NCI-H345 (cell line): ENCODE data around the gene SOBP.

ENCODE experiments used
- DNase-seq: peaks from one replicate; lab custom pipeline; 2025; lab: John Stamatoyannopoulos, UW

The SOBP gene

DNA sequence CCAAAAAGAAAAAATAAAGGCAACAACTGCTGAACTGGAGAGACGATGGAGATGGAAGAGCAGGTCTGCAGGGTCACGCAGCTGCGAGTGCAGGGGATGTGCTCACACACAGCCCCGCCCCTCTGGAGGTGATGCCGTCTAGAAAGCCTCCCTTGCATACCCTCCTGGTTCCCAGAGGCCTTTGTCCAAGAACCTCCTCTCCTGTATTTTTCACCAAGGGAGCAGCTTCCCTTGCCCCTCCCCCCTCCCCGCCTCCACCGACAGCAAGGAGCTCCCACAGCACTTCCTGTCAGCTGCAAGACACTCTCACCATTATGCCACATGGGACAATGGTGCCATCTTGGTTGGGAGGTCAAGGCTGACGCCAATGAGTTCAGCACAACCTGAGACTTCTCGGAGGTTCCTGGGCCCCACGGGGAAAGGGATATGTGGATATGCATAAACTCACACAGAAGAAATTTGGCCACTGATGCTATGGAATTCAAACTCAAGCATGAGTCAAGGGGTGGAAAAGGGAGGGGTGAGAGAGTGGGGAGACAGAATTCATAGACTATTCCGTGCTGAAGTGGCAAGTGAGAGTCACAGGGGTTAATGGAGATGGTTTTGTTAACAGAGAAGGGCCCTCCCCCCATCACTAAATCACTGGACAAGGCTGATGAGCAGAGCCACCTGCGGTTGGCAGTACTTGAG lies 201.3 kb downstream of the SOBP start:
- DNase-seq, result peak; percentile 30

DNA sequence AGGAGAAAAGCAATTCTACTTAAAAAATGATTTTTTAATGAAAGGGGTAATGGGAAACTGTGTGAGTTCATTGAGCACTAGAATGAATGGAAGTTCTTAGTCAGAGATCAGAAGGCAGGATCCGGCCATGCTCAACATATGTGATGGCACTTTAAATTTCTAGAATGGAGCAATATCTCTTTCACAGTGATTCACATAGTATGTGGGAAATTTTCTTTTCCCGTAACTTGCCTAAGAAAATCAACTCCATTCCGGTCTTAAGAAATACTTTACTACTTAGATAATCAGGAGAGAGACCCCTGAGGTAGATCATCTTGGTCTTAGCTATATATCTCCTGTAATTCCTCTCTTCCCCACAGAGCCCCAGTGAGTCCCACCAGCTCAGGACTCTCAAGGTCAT lies 202.4 kb downstream of the SOBP start:
- no peak for DNase-seq

DNA sequence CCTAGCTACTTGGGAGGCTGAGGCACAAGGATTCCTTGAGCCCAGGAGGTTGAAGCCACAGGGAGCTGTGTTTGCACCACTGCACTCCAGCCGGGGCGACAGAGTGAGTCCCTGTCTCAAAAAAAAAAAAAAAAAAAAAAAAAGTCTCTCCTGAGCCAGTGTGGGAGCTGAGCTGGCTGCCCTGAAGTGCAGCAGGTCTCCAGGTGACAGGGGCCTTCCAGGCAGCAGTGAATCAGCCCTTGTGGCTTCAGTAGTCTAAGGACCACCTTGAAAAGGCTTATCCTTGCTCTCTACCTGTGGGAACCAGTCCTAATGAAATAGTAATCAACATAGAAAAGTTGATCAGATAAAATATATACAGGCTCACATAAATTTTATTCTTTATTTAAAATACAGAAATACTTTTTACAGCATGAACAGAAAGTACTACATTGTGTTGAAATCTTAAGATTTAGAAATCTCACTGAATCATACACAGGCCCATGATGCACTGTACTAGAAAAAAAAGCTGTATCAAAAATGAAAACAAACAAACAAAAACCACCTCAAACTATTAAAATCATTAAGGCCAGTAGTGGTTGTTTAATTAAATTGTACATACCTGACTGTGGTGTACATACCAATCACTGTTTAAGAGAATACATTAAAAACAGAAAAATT lies 205.3 kb downstream of the SOBP start:
- no peak for DNase-seq

DNA sequence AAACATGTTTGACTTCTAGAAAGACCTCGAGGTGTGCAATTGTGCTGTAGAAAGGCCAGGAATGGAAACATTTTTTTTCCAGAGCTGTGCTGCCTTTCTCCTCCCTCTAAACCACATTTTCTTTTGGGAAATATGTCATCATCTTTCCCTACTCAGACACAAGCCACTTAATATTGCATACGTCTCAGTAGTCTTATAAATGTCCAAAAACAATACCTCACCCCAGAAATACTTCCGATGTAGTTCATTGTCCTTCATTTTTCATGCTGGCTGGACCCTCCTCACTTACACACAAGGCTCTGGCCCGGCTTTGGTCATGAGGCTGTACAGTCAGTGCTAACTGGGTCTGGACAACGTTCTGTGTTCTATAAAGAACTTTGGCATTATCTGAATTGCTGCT lies 207.8 kb downstream of the SOBP start:
- DNase-seq, result no peak

DNA sequence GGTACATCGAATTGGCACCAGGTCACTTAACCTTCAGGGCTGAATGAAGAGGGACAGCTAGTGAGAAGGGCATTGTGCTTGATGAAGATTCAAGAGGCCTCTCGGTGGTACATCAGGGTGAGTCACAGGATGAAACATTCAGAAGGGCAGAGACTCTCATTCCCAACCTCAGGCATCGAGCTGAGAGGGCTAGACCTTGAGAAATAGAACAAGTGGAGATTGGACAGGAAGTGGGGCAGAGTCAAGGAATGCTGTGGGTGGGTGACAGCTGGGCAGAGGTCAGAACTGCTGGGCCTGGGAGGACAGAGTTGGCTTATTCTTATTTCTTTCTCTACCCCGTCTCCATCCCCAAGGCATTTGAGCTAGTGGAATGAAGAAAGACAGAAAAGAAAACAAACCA lies 208.2 kb downstream of the SOBP start:
- no peak for DNase-seq

DNA sequence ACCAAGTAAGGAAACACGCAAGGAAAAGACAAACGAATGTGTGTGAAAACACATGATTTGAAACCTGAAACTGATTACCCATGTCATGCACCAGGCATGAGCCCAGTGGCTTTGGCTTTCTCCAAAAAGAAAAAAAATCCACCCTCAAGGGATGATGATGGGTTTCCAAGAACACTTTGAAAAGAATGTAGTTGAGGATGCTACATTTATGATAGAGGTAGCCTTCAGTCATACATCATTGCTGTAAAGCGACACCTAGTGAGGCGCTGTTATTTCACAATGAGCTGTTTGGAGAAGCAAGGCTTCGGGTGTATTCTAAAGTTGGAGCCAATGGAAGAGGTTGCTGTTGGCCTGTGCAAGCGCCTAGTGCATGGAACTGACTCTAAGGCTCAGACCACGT lies 209.3 kb downstream of the SOBP start:
- DNase-seq, result no peak

DNA sequence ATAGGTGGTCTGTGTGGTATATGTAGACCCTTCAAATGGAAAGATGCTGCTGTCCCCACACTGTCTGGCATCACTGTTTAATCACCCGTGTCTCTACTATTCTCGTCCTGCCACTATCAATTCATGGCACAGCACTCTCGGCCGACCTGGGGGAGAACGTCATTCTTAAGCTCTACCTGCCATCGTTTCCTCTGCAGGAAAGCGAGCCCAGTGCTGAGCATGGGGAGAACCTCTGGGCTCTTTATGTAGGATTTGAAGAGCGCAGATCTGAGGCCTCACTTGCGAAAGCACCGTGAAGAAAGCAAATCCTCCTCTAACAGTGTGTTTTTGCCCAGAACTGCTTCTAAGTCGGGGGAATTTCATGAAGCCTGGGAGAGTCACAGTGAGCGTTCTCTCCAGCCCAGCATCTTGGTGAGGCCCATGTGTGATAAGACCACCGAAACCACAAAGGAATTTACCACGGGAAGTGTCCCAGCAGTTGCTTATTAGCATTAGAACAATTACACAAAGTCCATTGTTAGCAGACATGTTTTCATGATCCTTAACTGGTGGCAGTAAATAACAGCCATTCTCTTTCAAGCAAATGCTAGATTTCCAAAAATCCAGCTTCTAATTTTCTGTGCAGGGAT lies 209.9 kb downstream of the SOBP start:
- no peak for DNase-seq

DNA sequence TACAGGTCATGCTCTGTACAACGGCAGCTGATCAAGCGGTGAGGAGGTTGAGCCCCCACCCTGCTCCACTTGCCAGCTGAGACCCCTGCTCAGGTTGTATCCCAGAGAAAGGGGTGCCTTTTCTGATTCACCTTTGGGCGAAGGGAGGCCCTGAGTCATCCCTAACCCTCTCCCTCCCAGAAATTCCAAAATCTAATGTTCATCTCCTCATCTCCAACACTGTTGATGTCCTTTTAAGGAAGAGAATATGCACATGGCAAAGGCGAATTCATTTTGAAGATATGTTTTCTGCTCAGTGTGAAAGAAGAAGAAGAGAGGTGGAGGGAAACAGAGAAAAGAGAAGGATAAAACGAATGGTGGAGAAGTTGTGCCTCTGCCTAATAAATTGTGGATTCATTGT lies 213.7 kb downstream of the SOBP start:
- DNase-seq, result no peak

DNA sequence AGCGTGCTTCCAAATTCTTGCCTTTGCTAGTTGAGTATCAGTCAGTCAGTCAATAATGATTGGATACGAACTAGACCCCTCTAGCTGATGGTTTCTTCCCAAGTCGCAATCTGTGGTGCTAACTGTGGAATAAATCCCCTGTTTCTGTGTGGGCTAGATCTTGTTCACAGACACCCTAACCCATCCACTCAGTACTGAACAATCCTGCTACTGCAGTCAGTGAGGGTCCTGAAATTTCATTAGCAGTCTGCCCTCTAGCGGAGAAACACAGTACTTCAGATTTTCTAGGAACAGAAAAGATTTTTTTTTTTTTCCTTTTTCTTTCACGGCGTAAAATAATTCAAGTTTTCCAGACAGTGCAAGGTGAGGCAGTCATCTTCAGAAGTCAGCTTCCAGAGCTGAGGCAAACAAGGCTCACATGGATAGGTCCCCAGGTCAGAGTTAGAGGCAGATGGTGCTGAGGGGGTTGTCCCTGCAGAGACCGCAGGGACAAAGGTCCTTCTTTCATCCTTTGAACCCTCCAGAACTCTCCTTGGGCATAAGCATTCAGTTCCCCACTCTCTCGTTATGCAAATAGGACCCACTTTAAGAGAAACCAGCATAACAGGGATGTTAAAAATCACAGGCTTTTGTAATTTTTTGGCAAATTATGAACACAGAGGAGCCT lies 214.6 kb downstream of the SOBP start:
- peak; percentile 35 for DNase-seq

DNA sequence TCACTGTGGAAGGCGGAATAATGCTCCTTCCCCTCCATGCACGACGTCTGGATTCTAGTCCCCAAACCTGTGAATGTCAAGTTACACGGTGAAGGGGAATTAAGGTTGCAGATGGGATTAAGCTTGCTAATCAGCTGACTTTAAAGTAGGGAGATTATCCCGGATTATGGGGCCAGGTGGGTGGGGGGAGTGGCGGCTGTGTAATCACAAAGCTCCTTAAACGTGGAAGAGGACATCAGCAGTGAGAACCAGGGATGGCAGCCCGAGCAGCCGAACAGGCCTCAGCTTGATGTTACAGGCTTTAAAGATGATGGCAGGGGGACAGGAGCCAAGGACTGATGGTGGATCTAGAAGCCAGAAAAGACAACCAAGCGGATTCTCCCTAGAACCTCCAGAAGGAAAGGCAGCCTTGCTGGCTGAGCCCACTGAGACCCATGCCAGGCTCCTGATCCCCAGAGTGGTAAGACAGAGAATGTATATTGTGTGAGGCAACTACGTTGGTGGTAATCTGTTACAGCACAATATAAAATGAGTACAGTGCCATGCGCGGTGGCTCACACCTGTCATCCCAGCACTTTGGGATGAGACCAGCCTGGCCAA lies 216.7 kb downstream of the SOBP start:
- DNase-seq, result no peak

DNA sequence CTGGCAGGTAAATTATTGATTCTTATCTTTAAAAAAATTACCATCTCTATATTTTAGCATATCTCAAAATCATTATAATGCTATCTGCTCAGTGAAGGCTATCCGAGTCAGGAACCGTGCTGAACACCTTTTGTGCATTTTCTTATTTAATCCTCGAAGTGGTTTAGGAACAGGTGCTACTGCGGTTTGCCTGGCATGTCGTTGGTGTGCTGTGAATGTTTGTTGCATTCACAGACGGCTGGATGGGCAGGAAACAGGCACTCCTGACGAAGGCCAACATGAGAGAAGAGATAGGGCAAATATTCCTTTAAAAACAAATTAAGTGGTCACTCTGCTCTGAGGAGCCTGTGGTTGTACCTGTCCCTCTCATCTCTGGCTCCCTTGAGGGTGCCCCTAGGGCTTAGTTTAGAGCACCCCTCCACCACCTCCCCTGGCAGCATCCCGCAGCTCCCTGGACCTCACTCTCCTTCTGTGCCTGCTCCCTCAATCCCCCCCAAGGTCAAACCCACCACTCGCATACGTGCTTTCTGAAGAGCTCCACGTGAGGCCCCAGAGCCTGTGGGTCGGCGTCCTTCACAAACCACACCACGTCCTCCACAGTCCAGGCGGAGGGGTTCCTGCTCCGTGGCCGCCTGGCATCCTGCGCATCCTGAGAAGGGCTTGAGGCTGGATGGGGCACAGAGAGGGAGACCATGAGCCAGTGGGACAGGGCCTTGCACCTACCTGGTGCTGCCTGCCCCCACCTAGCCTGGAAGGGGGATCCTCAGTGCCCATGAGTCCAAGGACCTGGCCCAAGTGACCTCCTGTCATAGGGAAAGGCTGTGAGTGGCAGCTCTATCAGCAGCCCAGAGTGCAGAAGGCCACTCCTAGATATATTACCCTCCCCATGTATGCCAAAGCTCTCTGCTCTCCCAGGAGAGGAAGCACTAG lies 217.7 kb downstream of the SOBP start:
- peak; percentile 2 for DNase-seq

DNA sequence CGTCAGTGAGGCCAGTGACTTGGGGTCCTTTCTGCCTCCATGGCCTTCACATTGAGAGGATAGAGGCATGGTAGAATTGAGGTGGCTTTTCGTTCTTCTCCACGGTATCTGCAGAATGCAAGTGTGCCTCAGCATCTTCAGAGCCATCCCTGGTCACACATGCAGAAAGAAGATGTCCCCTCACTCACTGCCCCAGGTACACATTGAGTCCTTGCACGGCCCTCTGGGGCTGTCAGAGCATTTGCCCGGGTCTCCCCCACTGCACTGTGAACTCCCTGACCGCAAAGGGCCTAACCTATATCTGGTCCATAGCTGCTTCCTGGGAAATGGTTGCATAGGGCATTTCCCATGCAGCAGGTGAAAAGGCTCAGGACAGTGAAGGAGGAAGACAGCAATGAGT lies 218.5 kb downstream of the SOBP start:
- no peak for DNase-seq

DNA sequence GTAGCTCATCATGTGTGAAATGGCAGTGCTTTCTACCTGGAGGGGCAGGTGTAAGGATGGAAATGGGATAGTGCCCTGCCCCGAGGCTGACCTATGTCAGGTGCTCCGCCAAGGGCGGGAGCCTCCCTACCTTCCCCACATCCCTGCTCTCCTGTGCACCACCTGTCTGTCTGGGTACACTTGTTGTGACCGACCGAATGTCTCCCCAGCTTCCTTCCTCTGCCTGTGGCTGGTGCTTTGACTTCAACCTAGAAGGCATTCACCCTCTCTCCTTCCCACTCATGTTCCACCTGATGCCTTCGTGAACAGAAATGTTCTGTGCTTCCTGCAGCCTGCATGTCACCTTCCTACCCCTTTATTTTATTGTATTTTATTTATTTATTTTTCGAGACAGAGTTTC lies 219.4 kb downstream of the SOBP start:
- DNase-seq, result no peak
